ENCODE data around the gene MLYCD. TPM values are rescaled to one million over a fixed set of nuclear protein-coding genes. Genes with fewer than 3 reads are reported as not detected.

The MLYCD gene
- total RNA-seq, 6 donors from 2014 or later, result 7.5 to 30.4 (median 11.3) TPM

- WGBS, 2 donors, result 94% methylated on average over 9 to 11 of the region's 13 CpGs
- peaks cover 0 to 51% (median 24%) of the 10 kb centered on the region in 4 donors for H3K36me3 ChIP-seq
- no peak for TF ChIP-seq POLR2AphosphoS5 (IDR thresholded peaks at IDR 0.05)
- TF ChIP-seq EP300 (IDR thresholded peaks at IDR 0.05), result no peak
- TF ChIP-seq POLR2A (IDR thresholded peaks at IDR 0.05), result no peak
- no peak for TF ChIP-seq CTCF (IDR thresholded peaks at IDR 0.05)
- H3K4me3 ChIP-seq, result no peak overlapping the region
- peaks cover 0 to 22% (median 14%) of the 10 kb centered on the region in 4 donors for H3K27me3 ChIP-seq
- peaks cover 0 to 12% (median 4%) of the 10 kb centered on the region in 4 donors for H3K4me1 ChIP-seq
- H3K27ac ChIP-seq, result no peak overlapping the region
- DNase-seq (no peak), ATAC-seq (ENCODE audit: low FRiP score in 2 of 2) (no peak)
- H3K9me3 ChIP-seq, result no peaks in the 10 kb centered on the region
These were observed 67.3 kb downstream of the MLYCD start for GRCh38 chr16:83966153-83966696.

GRCh38 chr16:83967091-83967490 is 68.2 kb downstream of the MLYCD start:
- H3K36me3 ChIP-seq, result peaks cover 0 to 42% (median 18%) of the 10 kb centered on the region in 4 donors
- H3K27me3 ChIP-seq, result peaks cover 0 to 22% (median 14%) of the 10 kb centered on the region in 4 donors
- DNase-seq, result no peak
- H3K4me3 ChIP-seq, result no peak overlapping the region
- H3K9me3 ChIP-seq, result no peaks in the 10 kb centered on the region
- no peak for TF ChIP-seq POLR2A (IDR thresholded peaks at IDR 0.05)
- no peak for TF ChIP-seq POLR2AphosphoS5 (IDR thresholded peaks at IDR 0.05)
- TF ChIP-seq CTCF (IDR thresholded peaks at IDR 0.05), result no peak
- no peak for TF ChIP-seq EP300 (IDR thresholded peaks at IDR 0.05)
- no peak overlapping the region for H3K27ac ChIP-seq
- peaks cover 0 to 12% (median 4%) of the 10 kb centered on the region in 4 donors for H3K4me1 ChIP-seq
- WGBS, 2 donors, result 70 to 81% methylated on average over 2 of the region's 2 CpGs
- ATAC-seq (ENCODE audit: low FRiP score in 2 of 2), result no peak

GRCh38 chr16:83967838-83968305 is 69.0 kb downstream of the MLYCD start, which contains the start of gene NECAB2:
TSS of gene NECAB2 (plus strand) at chr16:83968244. CDS start at chr16:83968649, 405 bp downstream.
- Histone ChIP-seq H3K36me3 (peaks cover 0 to 35% (median 10%) of the 10 kb centered on the region in 4 donors), H3K4me1 (peaks cover 0 to 12% (median 4%) of the 10 kb centered on the region in 4 donors), H3K27me3 (peaks cover 0 to 22% (median 14%) of the 10 kb centered on the region in 4 donors), H3K27ac (no peak within 1 kb of the TSS), H3K4me3 (peak within 1 kb of the TSS in 3 of 4 donors; percentile 31 to 45 (median 38)), H3K9me3 (no peaks in the 10 kb centered on the region)
- peak in 1 of 2 donors; percentile 93 for DNase-seq
- 13 to 22% methylated on average over 23 to 34 of the region's 35 CpGs for WGBS, 2 donors
- TF ChIP-seq CTCF (IDR thresholded peaks at IDR 0.05), result peak; percentile 31 to 80 (median 54)
- no peak for TF ChIP-seq POLR2A (IDR thresholded peaks at IDR 0.05)
- ATAC-seq (ENCODE audit: low FRiP score in 2 of 2), result peak in 1 of 2 donors; percentile 88

- H3K36me3 ChIP-seq, result peaks cover 0 to 30% (median 9%) of the 10 kb centered on the region in 4 donors
- peaks cover 0 to 12% (median 4%) of the 10 kb centered on the region in 4 donors for H3K4me1 ChIP-seq
- WGBS, 2 donors, result no CpG with 5 or more reads among the region's 87 CpGs
- peaks cover 0 to 22% (median 14%) of the 10 kb centered on the region in 4 donors for H3K27me3 ChIP-seq
- no peak overlapping the region for H3K27ac ChIP-seq
- DNase-seq (peak in 1 of 2 donors; percentile 84), ATAC-seq (ENCODE audit: low FRiP score in 2 of 2) (peak in 1 of 2 donors; percentile 13)
- no peak for TF ChIP-seq EP300 (IDR thresholded peaks at IDR 0.05)
- no peak for TF ChIP-seq CTCF (IDR thresholded peaks at IDR 0.05)
- TF ChIP-seq POLR2AphosphoS5 (IDR thresholded peaks at IDR 0.05), result no peak
- TF ChIP-seq POLR2A (IDR thresholded peaks at IDR 0.05), result no peak
- H3K4me3 ChIP-seq, result peak overlapping the region in 3 of 4 donors; percentile 31 to 45 (median 38)
- no peaks in the 10 kb centered on the region for H3K9me3 ChIP-seq
These were observed 69.5 kb downstream of the MLYCD start for GRCh38 chr16:83968306-83968851.

All from upper lobe of left lung (tissue), 6 donors.